Measurements from ENCODE around the gene CGAS.
"Not testable (repeated sequence)": the region's sequence is repeated elsewhere in the genome, so short reads cannot be mapped to it uniquely, and the experiment has no call there.

Gene CGAS

GRCh38 chr6:73394577-73395354 is 57.3 kb downstream of the CGAS start, which contains the start of gene DDX43:
Gene DDX43, plus strand, starts transcription at chr6:73394828. Its CDS starts 78 bp downstream, at chr6:73394906.
- DNase-seq = peak; percentile 34

GRCh38 chr6:73393278-73393677 is 58.8 kb downstream of the CGAS start:
- no peak for DNase-seq

GRCh38 chr6:73392188-73392587 is 59.9 kb downstream of the CGAS start:
- not testable (repeated sequence) for DNase-seq

GRCh38 chr6:73391675-73392074 is 60.4 kb downstream of the CGAS start:
- no peak for DNase-seq

- no peak for DNase-seq
These were observed 62.2 kb downstream of the CGAS start for GRCh38 chr6:73389854-73390253.

GRCh38 chr6:73388800-73389512 is 63.1 kb downstream of the CGAS start:
- peak; percentile 70 for DNase-seq

- DNase-seq = no peak
These were observed 63.7 kb downstream of the CGAS start for GRCh38 chr6:73388433-73388799.

- no peak for DNase-seq
These were observed 69.5 kb downstream of the CGAS start for GRCh38 chr6:73382462-73383113.

- not testable (repeated sequence) for DNase-seq
These were observed 70.6 kb downstream of the CGAS start for GRCh38 chr6:73381531-73381930.

- DNase-seq = no peak
These were observed 74.9 kb downstream of the CGAS start for GRCh38 chr6:73377225-73377624.

- no peak for DNase-seq
These were observed 76.9 kb downstream of the CGAS start for GRCh38 chr6:73375216-73375615.
